Activated T-cell treated with anti-CD3 and anti-CD28 coated beads, Interleukin-2, amount 50 U/mL, for 4 hours (primary cell): Measurements from ENCODE around the gene SLCO4A1. TPM values are rescaled to one million over a fixed set of nuclear protein-coding genes. Genes with fewer than 3 reads are reported as not detected.
A peak's percentile ranks its signal among the peaks of the same experiment; 100 is the strongest.

Experiments used
- ATAC-seq, 2 donors: fragments of 200-7000 bp; cut with Tn5 transposase; one replicate each; pipeline ENCODE4 v1.10.0; 2021
- DNase-seq: peaks from one replicate; pipeline ENCODE4 v3.0.0-alpha.2; 2020
- H3K27me3 Mint-ChIP-seq: one replicate; pipeline ENCODE4 v1.8.0; 2021; ENCODE audit warnings: low read depth, mixed read lengths
- H3K36me3 Mint-ChIP-seq: one replicate; pipeline ENCODE4 v1.8.0; 2022; ENCODE audit warnings: mixed read lengths; ENCODE audit not compliant: insufficient read depth
- H3K4me1 Mint-ChIP-seq: one replicate; pipeline ENCODE4 v1.8.0; 2021; ENCODE audit warnings: low read depth, mixed read lengths
- H3K4me3 Mint-ChIP-seq: one replicate; pipeline ENCODE4 v1.8.0; 2021; ENCODE audit warnings: mild to moderate bottlenecking, moderate library complexity, mixed read lengths
- H3K9me3 Mint-ChIP-seq: one replicate; pipeline ENCODE4 v1.8.0; 2021; ENCODE audit warnings: mixed read lengths
- total RNA-seq, 3 donors: library from RNA; stranded (reverse); gene quantifications; one replicate each; pipeline ENCODE4 v1.2.1, GENCODE V29; 2021

Gene SLCO4A1
- total RNA-seq, 3 donors from 2014 or later = 36.5 to 49.3 (median 48.2) TPM

- Mint-ChIP-seq H3K27me3 (peaks cover 8% of the 10 kb centered on the region), H3K4me3 (no peak overlapping the region), H3K4me1 (no peaks in the 10 kb centered on the region), H3K36me3 (no peaks in the 10 kb centered on the region), H3K9me3 (no peaks in the 10 kb centered on the region)
- no peak for ATAC-seq
- no peak for DNase-seq
Observed at GRCh38 chr20:62635232-62635631, 7.1 kb upstream of the SLCO4A1 start.

GRCh38 chr20:62635852-62636251, 6.5 kb upstream of the SLCO4A1 start:
- H3K9me3 Mint-ChIP-seq = no peaks in the 10 kb centered on the region
- H3K27me3 Mint-ChIP-seq = peaks cover 8% of the 10 kb centered on the region
- DNase-seq = no peak
- ATAC-seq = no peak
- H3K4me3 Mint-ChIP-seq = no peak overlapping the region
- no peaks in the 10 kb centered on the region for H3K4me1 Mint-ChIP-seq
- H3K36me3 Mint-ChIP-seq = no peaks in the 10 kb centered on the region

DNA sequence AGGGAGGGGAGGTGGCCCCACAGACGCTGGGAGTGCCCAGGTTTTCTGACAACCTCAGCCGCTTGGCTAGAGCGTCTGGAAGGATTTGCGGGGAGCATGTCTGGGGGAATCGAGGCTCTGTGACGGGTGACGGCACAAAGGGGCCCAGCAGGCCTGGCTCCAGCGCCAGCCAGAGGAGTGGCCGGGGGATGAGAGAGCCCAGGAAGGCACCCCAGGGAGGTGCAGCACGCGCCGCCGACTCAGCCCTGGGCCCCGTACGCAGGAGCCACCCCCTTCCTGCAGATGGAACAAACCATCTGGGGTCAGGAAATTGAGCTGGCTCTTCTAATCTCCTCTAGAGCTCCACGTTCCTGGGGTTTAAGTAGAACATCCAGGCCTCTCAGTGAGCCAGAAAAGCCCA, 5.9 kb upstream of the SLCO4A1 start:
- ATAC-seq (peak; percentile 36 to 54), DNase-seq (no peak)
- H3K4me1 Mint-ChIP-seq = peaks cover 2% of the 10 kb centered on the region
- no peaks in the 10 kb centered on the region for H3K9me3 Mint-ChIP-seq
- H3K36me3 Mint-ChIP-seq = no peaks in the 10 kb centered on the region
- H3K27me3 Mint-ChIP-seq = peaks cover 8% of the 10 kb centered on the region
- no peak overlapping the region for H3K4me3 Mint-ChIP-seq

- peaks cover 5% of the 10 kb centered on the region for H3K4me1 Mint-ChIP-seq
- no peak for ATAC-seq
- H3K27me3 Mint-ChIP-seq = peaks cover 8% of the 10 kb centered on the region
- H3K4me3 Mint-ChIP-seq = no peak overlapping the region
- DNase-seq = no peak
- no peaks in the 10 kb centered on the region for H3K36me3 Mint-ChIP-seq
- H3K9me3 Mint-ChIP-seq = no peaks in the 10 kb centered on the region
Observed at GRCh38 chr20:62637110-62637509, 5.2 kb upstream of the SLCO4A1 start.

- H3K4me1 Mint-ChIP-seq = peaks cover 5% of the 10 kb centered on the region
- no peak for ATAC-seq
- H3K27me3 Mint-ChIP-seq = peaks cover 8% of the 10 kb centered on the region
- no peaks in the 10 kb centered on the region for H3K36me3 Mint-ChIP-seq
- no peaks in the 10 kb centered on the region for H3K9me3 Mint-ChIP-seq
- no peak for DNase-seq
- H3K4me3 Mint-ChIP-seq = no peak overlapping the region
Observed at GRCh38 chr20:62637521-62638054, 4.7 kb upstream of the SLCO4A1 start.

DNA sequence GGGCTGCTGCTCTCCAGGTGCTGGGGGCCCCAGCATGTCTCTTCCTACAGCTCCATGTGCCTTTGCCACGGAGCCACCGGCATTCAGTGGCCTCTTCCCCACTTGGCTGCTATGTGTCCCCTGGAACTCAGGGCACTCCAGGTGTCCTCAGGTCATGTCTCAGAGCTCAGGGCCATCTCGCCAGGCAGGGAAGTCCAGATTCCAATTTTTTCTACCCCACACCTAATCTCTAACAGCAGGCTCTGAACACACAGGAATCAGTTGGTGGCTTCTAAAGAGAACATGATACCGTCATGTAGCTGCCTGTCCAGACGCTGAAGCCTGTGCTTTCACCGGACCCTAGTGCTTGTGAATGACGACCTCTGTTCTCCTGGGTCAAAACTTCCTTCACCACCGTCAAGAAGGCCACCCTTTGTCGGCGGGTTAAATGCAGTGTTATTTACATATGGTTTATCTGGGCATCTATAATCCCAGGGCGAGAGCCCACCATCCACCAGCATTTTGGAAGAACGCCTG, 4.2 kb upstream of the SLCO4A1 start:
- H3K4me3 Mint-ChIP-seq = no peak overlapping the region
- no peaks in the 10 kb centered on the region for H3K9me3 Mint-ChIP-seq
- H3K36me3 Mint-ChIP-seq = no peaks in the 10 kb centered on the region
- H3K27me3 Mint-ChIP-seq = peaks cover 8% of the 10 kb centered on the region
- H3K4me1 Mint-ChIP-seq = peaks cover 5% of the 10 kb centered on the region
- DNase-seq (no peak), ATAC-seq (no peak)

- Mint-ChIP-seq H3K9me3 (no peaks in the 10 kb centered on the region), H3K36me3 (no peaks in the 10 kb centered on the region), H3K4me1 (peaks cover 8% of the 10 kb centered on the region), H3K27me3 (peaks cover 8% of the 10 kb centered on the region), H3K4me3 (no peak overlapping the region)
- no peak for DNase-seq
- no peak for ATAC-seq
Observed at GRCh38 chr20:62638679-62639406, 3.5 kb upstream of the SLCO4A1 start.

DNA sequence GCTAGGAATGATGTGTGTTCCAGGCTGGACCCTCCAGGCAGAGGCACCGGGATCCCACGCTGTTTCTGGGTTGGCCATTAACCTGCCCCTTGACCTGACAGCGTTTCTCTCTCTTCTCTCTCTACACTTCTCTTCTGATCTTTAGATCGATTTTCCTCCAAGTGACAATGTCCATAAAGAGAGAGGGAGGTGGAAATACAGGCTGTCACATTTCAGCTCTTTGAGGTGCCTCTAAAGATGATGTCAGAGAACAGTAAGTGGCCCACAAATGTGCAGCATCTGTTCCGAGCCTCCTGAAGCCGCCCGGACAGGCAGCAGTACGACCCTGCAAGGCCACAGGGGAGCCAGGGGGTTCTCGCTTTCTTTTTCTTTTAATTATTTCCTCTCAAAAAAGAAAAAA, 2.5 kb upstream of the SLCO4A1 start:
- no peak for DNase-seq
- Mint-ChIP-seq H3K27me3 (peaks cover 8% of the 10 kb centered on the region), H3K9me3 (no peaks in the 10 kb centered on the region), H3K36me3 (no peaks in the 10 kb centered on the region), H3K4me3 (no peak overlapping the region), H3K4me1 (peaks cover 12% of the 10 kb centered on the region)
- ATAC-seq = no peak

DNA sequence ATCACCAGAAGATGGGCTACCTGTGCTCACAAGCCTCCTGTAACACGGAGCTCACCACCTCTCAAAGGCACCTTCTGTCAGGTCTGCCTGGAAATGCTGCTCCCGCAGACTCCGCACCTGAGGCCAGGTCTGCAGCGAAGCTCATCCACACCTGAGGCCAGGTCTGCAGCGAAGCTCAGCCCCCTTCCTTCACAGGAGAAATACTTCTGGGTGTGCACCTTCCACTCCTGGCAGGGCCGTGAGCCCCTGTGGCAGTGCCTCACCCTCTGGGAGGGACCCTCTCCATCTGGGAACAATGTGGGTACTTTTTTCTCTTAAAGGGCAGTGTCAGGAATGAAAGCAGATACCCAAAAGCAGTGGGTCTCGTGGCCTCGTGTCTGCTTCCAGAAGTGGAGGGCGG, 1.4 kb upstream of the SLCO4A1 start:
- DNase-seq (no peak), ATAC-seq (no peak)
- H3K27me3 Mint-ChIP-seq = peaks cover 2% of the 10 kb centered on the region
- no peaks in the 10 kb centered on the region for H3K9me3 Mint-ChIP-seq
- no peaks in the 10 kb centered on the region for H3K36me3 Mint-ChIP-seq
- H3K4me3 Mint-ChIP-seq = no peak overlapping the region
- H3K4me1 Mint-ChIP-seq = peaks cover 12% of the 10 kb centered on the region

DNA sequence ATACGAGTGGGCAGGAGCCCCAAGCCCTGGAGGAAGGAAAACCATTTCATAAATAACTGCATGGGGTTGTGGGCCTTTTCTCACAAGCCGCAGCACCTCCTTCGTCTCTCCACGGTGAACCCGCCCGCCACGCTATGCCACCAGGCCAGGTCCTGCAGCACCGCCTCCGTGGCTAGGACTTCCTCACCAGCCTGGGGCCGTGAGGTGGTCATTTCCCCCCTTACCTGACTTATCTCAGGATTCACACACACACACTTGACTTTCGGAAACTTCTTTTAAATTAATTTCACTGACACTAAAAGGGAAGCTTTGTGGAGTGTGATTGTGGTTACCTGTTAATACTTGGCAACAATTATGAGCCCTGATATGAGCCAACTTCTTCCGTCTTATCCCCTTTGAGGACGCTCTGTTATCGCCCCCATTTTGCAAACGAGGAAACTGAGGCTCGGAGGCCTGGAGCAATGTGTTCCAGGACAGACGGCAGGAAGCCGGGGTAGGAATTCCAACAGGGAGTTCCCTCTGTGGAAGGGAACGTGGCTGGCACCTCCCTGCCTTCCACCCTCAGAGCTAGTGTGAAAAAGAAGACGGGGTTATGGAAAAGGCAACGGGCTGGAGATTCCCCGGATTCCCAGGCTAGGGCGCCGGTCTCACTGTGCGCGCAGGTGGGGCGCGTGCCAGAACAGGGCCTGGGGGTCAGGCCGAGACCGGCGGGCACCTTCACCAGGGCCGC, 817 bp upstream of the SLCO4A1 start:
- Mint-ChIP-seq H3K36me3 (no peaks in the 10 kb centered on the region), H3K27me3 (peaks cover 2% of the 10 kb centered on the region), H3K4me1 (peaks cover 12% of the 10 kb centered on the region), H3K4me3 (peak overlapping the region; percentile 76), H3K9me3 (no peaks in the 10 kb centered on the region)
- ATAC-seq (no peak), DNase-seq (no peak)

GRCh38 chr20:62642666-62643520, 590 bp downstream of the SLCO4A1 start:
- DNase-seq (peak; percentile 67), ATAC-seq (peak; percentile 54 to 59)
- peaks cover 12% of the 10 kb centered on the region for H3K4me1 Mint-ChIP-seq
- no peaks in the 10 kb centered on the region for H3K9me3 Mint-ChIP-seq
- peak overlapping the region; percentile 76 for H3K4me3 Mint-ChIP-seq
- no peaks in the 10 kb centered on the region for H3K36me3 Mint-ChIP-seq
- peaks cover 2% of the 10 kb centered on the region for H3K27me3 Mint-ChIP-seq

DNA sequence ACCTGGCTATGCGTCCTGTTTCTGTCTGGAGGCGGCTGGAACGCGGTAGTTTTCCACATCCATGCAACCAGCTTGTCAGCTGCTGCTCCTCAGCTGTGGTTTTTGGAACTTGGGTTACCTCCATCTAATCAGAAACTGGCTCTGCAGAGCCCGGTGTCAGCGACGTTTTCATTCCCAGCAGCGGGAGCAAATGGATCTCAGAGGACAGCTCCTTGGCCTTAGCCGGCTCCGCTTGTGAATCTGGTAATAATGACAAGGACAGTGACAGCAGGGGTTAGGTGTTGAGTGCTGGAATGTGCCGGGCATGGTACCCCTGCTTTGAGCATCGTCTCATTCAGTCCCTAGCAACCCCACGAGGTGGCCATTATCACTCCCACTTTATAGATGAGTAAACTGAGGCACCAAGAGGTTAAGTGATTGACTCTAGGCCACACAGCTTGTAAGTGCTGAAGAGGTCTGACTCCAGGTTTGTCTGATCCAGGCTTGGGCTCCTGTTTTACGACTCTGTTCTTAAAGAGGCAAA, 1.3 kb downstream of the SLCO4A1 start:
- H3K36me3 Mint-ChIP-seq = no peaks in the 10 kb centered on the region
- peak overlapping the region; percentile 76 for H3K4me3 Mint-ChIP-seq

DNA sequence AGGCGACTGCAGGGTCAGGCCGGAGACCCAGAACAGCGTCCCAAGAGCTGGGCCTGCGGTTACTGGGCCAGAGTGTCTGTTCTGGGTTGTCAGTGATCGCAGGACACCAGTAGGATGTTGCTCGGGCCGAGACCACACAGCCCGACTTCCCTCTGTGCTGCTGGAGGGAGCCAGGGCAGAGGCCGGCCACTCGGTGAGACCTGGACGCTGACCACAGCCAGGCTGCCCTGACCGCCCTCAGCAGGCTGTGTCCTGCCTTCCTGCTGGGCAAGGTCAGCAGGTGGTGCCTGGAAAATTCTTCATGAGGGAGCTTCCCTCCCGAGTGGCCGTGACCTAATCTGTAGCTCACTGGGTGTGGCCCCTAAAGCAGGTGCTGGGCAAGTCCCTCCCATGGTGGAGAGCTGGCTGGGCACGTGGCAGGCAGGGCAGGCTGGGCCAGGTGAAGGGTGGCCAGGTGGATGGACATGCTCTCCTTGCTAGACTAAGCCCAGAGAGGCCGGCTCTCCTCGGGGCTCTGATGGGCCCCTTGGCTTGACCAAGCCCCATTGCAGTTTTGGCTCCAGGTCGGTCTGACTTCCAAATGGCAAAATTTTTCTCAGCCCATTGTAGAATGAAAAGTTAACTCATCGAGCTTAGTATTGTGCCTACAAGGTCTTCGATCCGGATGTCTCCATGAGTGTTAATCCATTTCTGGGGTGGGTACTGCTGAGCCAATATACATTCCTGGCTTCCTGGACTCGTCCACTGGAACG, 1.9 kb downstream of the SLCO4A1 start:
- no peaks in the 10 kb centered on the region for H3K27me3 Mint-ChIP-seq
- ATAC-seq (no peak), DNase-seq (no peak)
- peaks cover 12% of the 10 kb centered on the region for H3K4me1 Mint-ChIP-seq
- H3K4me3 Mint-ChIP-seq = peak overlapping the region; percentile 76
- H3K9me3 Mint-ChIP-seq = no peaks in the 10 kb centered on the region
- H3K36me3 Mint-ChIP-seq = no peaks in the 10 kb centered on the region

More for the DNA sequence above, 1.3 kb downstream of the SLCO4A1 start:
- ATAC-seq (no peak), DNase-seq (no peak)
- H3K9me3 Mint-ChIP-seq = no peaks in the 10 kb centered on the region
- no peaks in the 10 kb centered on the region for H3K27me3 Mint-ChIP-seq
- peaks cover 12% of the 10 kb centered on the region for H3K4me1 Mint-ChIP-seq
